ENCODE measurements around the gene OR2L13. TPM values are rescaled to one million over a fixed set of nuclear protein-coding genes. Genes with fewer than 3 reads are reported as not detected.

OR2L13 gene
- not detected for total RNA-seq
- long read RNA-seq, result 0 reads

- Histone ChIP-seq H3K36me3 (no peaks in the 10 kb centered on the region), H3K9me3 (replicated peaks) (peaks cover 14% of the 10 kb centered on the region), H3K27ac (replicated peaks) (no peak within 1 kb of the TSS), H3K4me1 (no peaks in the 10 kb centered on the region), H3K4me3 (no peak within 1 kb of the TSS), H3K27me3 (ENCODE audit: low read depth) (no peaks in the 10 kb centered on the region)
- no peak for TF ChIP-seq CTCF (IDR thresholded peaks at IDR 0.05; ENCODE audit: borderline replicate concordance)
- DNase-seq, result no peak
- intact Hi-C loops (cut with micrococcal nuclease), result no loop called here
Observed at GRCh38 chr1:248094884-248095283, at the start of gene OR2L13. TSS of gene OR2L13 (plus strand) at chr1:248095184. CDS start at chr1:248099376, 4,192 bp downstream.

GRCh38 chr1:248045209-248045608, 49.8 kb upstream of the OR2L13 start:
- no peaks in the 10 kb centered on the region for H3K27me3 ChIP-seq (ENCODE audit: low read depth)
- intact Hi-C loops (cut with micrococcal nuclease), result no loop called here
- no peak overlapping the region for H3K4me3 ChIP-seq
- H3K9me3 ChIP-seq (replicated peaks), result peaks cover 35% of the 10 kb centered on the region
- no peak overlapping the region for H3K27ac ChIP-seq (replicated peaks)
- no peak for DNase-seq
- no peaks in the 10 kb centered on the region for H3K4me1 ChIP-seq
- TF ChIP-seq CTCF (IDR thresholded peaks at IDR 0.05; ENCODE audit: borderline replicate concordance), result no peak
- no peaks in the 10 kb centered on the region for H3K36me3 ChIP-seq

GRCh38 chr1:248046536-248046935, 48.4 kb upstream of the OR2L13 start, which contains the start of gene OR2L3:
TSS of gene OR2L3 (plus strand) at chr1:248046836. CDS start at chr1:248060682, 13,846 bp downstream.
- no peaks in the 10 kb centered on the region for H3K27me3 ChIP-seq (ENCODE audit: low read depth)
- H3K4me3 ChIP-seq, result no peak within 1 kb of the TSS
- intact Hi-C loops (cut with micrococcal nuclease), result no loop called here
- no peak within 1 kb of the TSS for H3K27ac ChIP-seq (replicated peaks)
- H3K9me3 ChIP-seq (replicated peaks), result peaks cover 36% of the 10 kb centered on the region
- no peaks in the 10 kb centered on the region for H3K4me1 ChIP-seq
- no peak for TF ChIP-seq CTCF (IDR thresholded peaks at IDR 0.05; ENCODE audit: borderline replicate concordance)
- no peak for DNase-seq
- H3K36me3 ChIP-seq, result no peaks in the 10 kb centered on the region

GRCh38 chr1:248047008-248047407, 48.0 kb upstream of the OR2L13 start:
- H3K4me3 ChIP-seq, result no peak overlapping the region
- no peaks in the 10 kb centered on the region for H3K36me3 ChIP-seq
- TF ChIP-seq CTCF (IDR thresholded peaks at IDR 0.05; ENCODE audit: borderline replicate concordance), result no peak
- intact Hi-C loops (cut with micrococcal nuclease), result no loop called here
- peaks cover 36% of the 10 kb centered on the region for H3K9me3 ChIP-seq (replicated peaks)
- H3K27me3 ChIP-seq (ENCODE audit: low read depth), result no peaks in the 10 kb centered on the region
- H3K4me1 ChIP-seq, result no peaks in the 10 kb centered on the region
- no peak for DNase-seq
- no peak overlapping the region for H3K27ac ChIP-seq (replicated peaks)

- no peak for TF ChIP-seq CTCF (IDR thresholded peaks at IDR 0.05; ENCODE audit: borderline replicate concordance)
- no peaks in the 10 kb centered on the region for H3K4me1 ChIP-seq
- H3K36me3 ChIP-seq, result no peaks in the 10 kb centered on the region
- peaks cover 42% of the 10 kb centered on the region for H3K9me3 ChIP-seq (replicated peaks)
- intact Hi-C loops (cut with micrococcal nuclease), result no loop called here
- no peak overlapping the region for H3K27ac ChIP-seq (replicated peaks)
- DNase-seq, result no peak
- no peaks in the 10 kb centered on the region for H3K27me3 ChIP-seq (ENCODE audit: low read depth)
- H3K4me3 ChIP-seq, result no peak overlapping the region
Observed at GRCh38 chr1:248054671-248055070, 40.3 kb upstream of the OR2L13 start.

Measured in left ventricle myocardium inferior (tissue), 1 donor.